C4-2B (cell line): ENCODE measurements around the gene CAPG.

Experiments used
- H3K27ac ChIP-seq: fragments of 450-650 bp; 2 replicates; pipeline ENCODE4 v1.5.1; 2017
- ZFX ChIP-seq: fragments of 450-650 bp; IDR thresholded peaks from 2 replicates; pipeline ENCODE4 v1.6.1; 2017
- TF ChIP-seq, protein P1 (sequence below): fragments of 450-650 bp; conservative IDR thresholded peaks from 2 replicates; pipeline ENCODE4 v1.5.1; 2017; ENCODE audit warnings: mild to moderate bottlenecking

The CAPG gene

GRCh38 chr2:85353876-85354285 is 56.3 kb downstream of the CAPG start:
- TF ChIP-seq, protein P1, sequence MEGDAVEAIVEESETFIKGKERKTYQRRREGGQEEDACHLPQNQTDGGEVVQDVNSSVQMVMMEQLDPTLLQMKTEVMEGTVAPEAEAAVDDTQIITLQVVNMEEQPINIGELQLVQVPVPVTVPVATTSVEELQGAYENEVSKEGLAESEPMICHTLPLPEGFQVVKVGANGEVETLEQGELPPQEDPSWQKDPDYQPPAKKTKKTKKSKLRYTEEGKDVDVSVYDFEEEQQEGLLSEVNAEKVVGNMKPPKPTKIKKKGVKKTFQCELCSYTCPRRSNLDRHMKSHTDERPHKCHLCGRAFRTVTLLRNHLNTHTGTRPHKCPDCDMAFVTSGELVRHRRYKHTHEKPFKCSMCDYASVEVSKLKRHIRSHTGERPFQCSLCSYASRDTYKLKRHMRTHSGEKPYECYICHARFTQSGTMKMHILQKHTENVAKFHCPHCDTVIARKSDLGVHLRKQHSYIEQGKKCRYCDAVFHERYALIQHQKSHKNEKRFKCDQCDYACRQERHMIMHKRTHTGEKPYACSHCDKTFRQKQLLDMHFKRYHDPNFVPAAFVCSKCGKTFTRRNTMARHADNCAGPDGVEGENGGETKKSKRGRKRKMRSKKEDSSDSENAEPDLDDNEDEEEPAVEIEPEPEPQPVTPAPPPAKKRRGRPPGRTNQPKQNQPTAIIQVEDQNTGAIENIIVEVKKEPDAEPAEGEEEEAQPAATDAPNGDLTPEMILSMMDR, result no peak
- no peak for TF ChIP-seq ZFX
- peak overlapping the region; percentile 79 for H3K27ac ChIP-seq

GRCh38 chr2:85347599-85347998 is 62.6 kb downstream of the CAPG start:
- TF ChIP-seq ZFX, result no peak
- TF ChIP-seq, protein P1, result no peak
- no peak overlapping the region for H3K27ac ChIP-seq
